Aorta (tissue), 5 donors: ENCODE results near the gene ZNF687. TPM values are rescaled to one million over a fixed set of nuclear protein-coding genes. Genes with fewer than 3 reads are reported as not detected.

Source experiments
- ATAC-seq: fragments of 200-7000 bp; cut with Tn5 transposase; one replicate; pipeline ENCODE4 v1.9.1; 2022; ENCODE audit warnings: moderate library complexity; ENCODE audit not compliant: low FRiP score
- DNase-seq, 2 donors: peaks; one replicate each; pipeline ENCODE4 v3.0.0-alpha.2; 2020
- H3K27ac ChIP-seq, 2 donors: one replicate each; pipeline ENCODE4 v1.5.1; 2013; ENCODE audit warnings: low read length in 2 of 2, mild to moderate bottlenecking in 2 of 2, moderate library complexity in 2 of 2, control low read depth in 1 of 2, inconsistent platforms in 1 of 2, low read depth in 1 of 2
- H3K27me3 ChIP-seq, 2 donors: one replicate each; pipeline ENCODE4 v1.6.1; 2013; ENCODE audit warnings: control low read depth in 1 of 2, low read length in 1 of 2, mild to moderate bottlenecking in 1 of 2, moderate library complexity in 1 of 2; ENCODE audit not compliant: insufficient read depth in 2 of 2, control insufficient read depth in 1 of 2
- H3K36me3 ChIP-seq, 2 donors: one replicate each; pipeline ENCODE4 v1.6.1; 2013; ENCODE audit warnings: control low read depth in 1 of 2, low read length in 1 of 2, mild to moderate bottlenecking in 1 of 2; ENCODE audit not compliant: insufficient read depth in 2 of 2, control insufficient read depth in 1 of 2
- H3K4me1 ChIP-seq, 2 donors: one replicate each; pipeline ENCODE4 v1.6.1; 2013; ENCODE audit warnings: low read length in 2 of 2, control low read depth in 1 of 2, mild to moderate bottlenecking in 1 of 2, moderate library complexity in 1 of 2; ENCODE audit not compliant: insufficient read depth in 2 of 2, control insufficient read depth in 1 of 2
- H3K4me3 ChIP-seq, 2 donors: one replicate each; pipeline ENCODE4 v1.5.1; 2013; ENCODE audit warnings: low read length in 2 of 2, control low read depth in 1 of 2, mild to moderate bottlenecking in 1 of 2
- H3K9me3 ChIP-seq: one replicate; pipeline ENCODE4 v1.6.1; 2013; ENCODE audit warnings: mild to moderate bottlenecking, low read length; ENCODE audit not compliant: control insufficient read depth
- WGBS, 2 donors: extraction: QIAGEN DNeasy Blood & Tissue Kit; methylation state at CpG; one replicate each; pipeline ENCODE4 v1.1.7; 2013; 5-methylcytosine and 5-hydroxymethylcytosine counted together
- intact Hi-C, 2 donors: fragments of 100-400 bp; cut with DNase I; formaldehyde crosslinking; loops; one replicate each; pipeline versions ENCODE4 v1.14.2 to v1.15.0; 2022
- polyA plus RNA-seq, 2 donors: library from polyadenylated mRNA; stranded (reverse); fragments of 200-250 nt; gene quantifications; one replicate each; pipeline ENCODE4 v1.2.3, GENCODE V29; 2013
- total RNA-seq, 2 donors: library from RNA; stranded (reverse); fragmentation: NEBNext Ultra II Directional; extraction: Animal tissue kit (Norgen Biotek cat#: 25700); gene quantifications; one replicate each; pipeline ENCODE4 v1.2.1, GENCODE V29; 2021
- donor health status: healthy with polysubstance abuse.
- donor health status: Bipolar disorder and iron deficiency.
- donor health status: DM: no; HTN: no; CAD: no.
- donor health status: DM: no; HTN: no; CAD: no.
- donor health status: DM: yes; HTN: yes; CAD: no.

The ZNF687 gene
- total and polyA plus RNA-seq, 4 donors: 7.7 to 24.0 (median 14.0) TPM

DNA sequence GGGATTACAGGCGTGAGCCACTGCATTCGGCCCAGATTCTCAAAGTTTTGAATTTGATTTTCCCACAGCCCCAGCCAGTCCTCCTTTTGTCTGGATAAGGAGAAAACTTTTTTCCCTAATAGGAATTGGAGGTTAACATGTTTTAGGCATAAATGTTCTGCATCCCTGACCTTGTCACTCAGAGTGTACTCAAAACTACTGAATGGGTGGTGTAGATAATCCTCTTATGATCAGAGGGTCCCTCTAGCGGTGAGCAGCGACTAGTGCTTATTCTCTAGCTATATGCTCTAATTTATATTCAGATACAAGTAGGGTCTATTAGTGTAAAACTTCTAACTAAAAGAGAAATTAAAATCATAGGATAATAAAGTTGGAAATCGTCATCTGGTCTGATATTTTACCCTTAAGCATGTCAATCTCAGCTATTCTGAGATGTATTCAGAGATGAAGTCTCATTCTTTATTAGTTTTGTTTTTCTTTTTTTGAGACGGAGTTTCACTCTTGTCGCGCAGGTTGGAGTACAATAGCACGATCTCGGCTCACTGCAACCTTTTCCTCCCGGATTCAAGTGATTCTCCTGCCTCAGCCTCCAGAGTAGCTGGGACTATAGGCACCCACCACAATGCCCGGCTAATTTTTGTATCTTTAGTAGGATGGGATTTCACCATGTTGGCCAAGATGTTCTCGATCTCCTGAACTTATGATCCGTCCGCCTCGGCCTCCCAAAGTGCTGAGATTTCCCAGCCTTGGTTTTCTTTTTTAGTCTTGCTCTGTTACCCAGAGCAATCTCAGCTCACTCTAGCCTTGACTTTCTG is 30.2 kb upstream of the ZNF687 start:
- intact Hi-C loops: loop anchor here (2.0 to 5.0 kb wide), 2 partner anchors 55 kb away; partner anchors contain the start of gene PIP5K1A (in 1 of the 2)
- peaks cover 0 to 3% of the 10 kb centered on the region in 2 donors for H3K4me1 ChIP-seq
- 63 to 65% methylated on average over 16 of the region's 16 CpGs for WGBS, 2 donors
- DNase-seq: peak; percentile 75 to 79
- no peaks in the 10 kb centered on the region for H3K27me3 ChIP-seq
- H3K4me3 ChIP-seq: no peak overlapping the region
- H3K27ac ChIP-seq: no peak overlapping the region
- H3K9me3 ChIP-seq: no peaks in the 10 kb centered on the region
- peaks cover 6 to 8% of the 10 kb centered on the region in 2 donors for H3K36me3 ChIP-seq
- peak; percentile 69 for ATAC-seq

- Histone ChIP-seq H3K4me1 (peaks cover 0 to 3% of the 10 kb centered on the region in 2 donors), H3K4me3 (peak within 1 kb of the TSS; percentile 67 to 78), H3K27ac (peak within 1 kb of the TSS; percentile 37 to 49), H3K9me3 (no peaks in the 10 kb centered on the region), H3K36me3 (peaks cover 2% of the 10 kb centered on the region in 2 donors), H3K27me3 (no peaks in the 10 kb centered on the region)
- WGBS, 2 donors: 8 to 9% methylated on average over 56 of the region's 56 CpGs
- intact Hi-C loops: loop anchor here in 1 of 2 donors (5.0 kb wide), 1 partner anchor 57 kb away; the partner anchor contains the start of gene PIP5K1A
- ATAC-seq (peak; percentile 98), DNase-seq (peak; percentile 97 to 98)
Observed at GRCh38 chr1:151254217-151255213, 27.6 kb upstream of the ZNF687 start, which contains the start of gene PSMD4. PSMD4 (plus strand) TSS chr1:151254734; CDS start chr1:151254783, 49 bp downstream.

GRCh38 chr1:151255381-151255780 is 26.7 kb upstream of the ZNF687 start:
- H3K4me1 ChIP-seq: peaks cover 0 to 3% of the 10 kb centered on the region in 2 donors
- ATAC-seq (no peak), DNase-seq (no peak)
- H3K9me3 ChIP-seq: no peaks in the 10 kb centered on the region
- 29 to 31% methylated on average over 10 of the region's 10 CpGs for WGBS, 2 donors
- peak overlapping the region; percentile 67 to 78 for H3K4me3 ChIP-seq
- intact Hi-C loops: no loop called here
- no peak overlapping the region for H3K27ac ChIP-seq
- no peaks in the 10 kb centered on the region for H3K27me3 ChIP-seq
- no peaks in the 10 kb centered on the region for H3K36me3 ChIP-seq

GRCh38 chr1:151259351-151259750 is 22.7 kb upstream of the ZNF687 start:
- 69 to 77% methylated on average over 2 of the region's 2 CpGs for WGBS, 2 donors
- H3K4me3 ChIP-seq: no peak overlapping the region
- ATAC-seq (no peak), DNase-seq (no peak)
- H3K27ac ChIP-seq: no peak overlapping the region
- intact Hi-C loops: no loop called here
- H3K27me3 ChIP-seq: no peaks in the 10 kb centered on the region
- no peaks in the 10 kb centered on the region for H3K9me3 ChIP-seq
- peaks cover 0 to 3% of the 10 kb centered on the region in 2 donors for H3K4me1 ChIP-seq
- H3K36me3 ChIP-seq: peaks cover 0 to 2% of the 10 kb centered on the region in 2 donors

DNA sequence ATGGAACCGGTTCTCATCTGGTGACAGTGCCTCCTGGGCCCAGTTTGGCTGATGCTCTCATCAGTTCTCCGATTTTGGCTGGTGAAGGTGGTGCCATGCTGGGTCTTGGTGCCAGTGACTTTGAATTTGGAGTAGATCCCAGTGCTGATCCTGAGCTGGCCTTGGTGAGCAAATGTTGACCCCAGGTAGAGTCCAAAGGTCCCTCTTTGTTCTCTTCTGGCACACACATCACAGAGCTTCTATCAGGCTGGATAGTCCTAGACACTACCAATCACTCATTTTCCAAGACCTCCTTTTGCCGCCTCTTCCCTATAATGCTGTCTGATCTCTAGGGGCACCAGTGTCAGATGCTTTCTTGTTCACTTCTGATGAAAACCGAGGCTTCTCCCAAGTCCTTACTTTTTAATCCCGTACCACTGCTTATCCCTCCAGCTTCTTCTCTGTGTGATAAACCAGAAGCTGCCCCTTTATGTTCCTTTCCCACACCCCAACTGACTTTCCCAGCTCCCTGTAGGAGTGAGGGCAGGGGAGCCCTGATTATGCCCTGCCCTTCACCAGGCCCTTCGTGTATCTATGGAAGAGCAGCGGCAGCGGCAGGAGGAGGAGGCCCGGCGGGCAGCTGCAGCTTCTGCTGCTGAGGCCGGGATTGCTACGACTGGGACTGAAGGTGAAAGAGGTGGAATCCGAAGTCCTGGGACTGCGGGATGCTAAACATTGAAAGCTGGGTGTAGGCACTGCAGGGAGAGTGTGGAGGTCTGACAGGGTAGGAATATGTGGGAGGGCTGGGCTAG is 16.5 kb upstream of the ZNF687 start:
- Histone ChIP-seq H3K27ac (no peak overlapping the region), H3K27me3 (no peaks in the 10 kb centered on the region), H3K36me3 (peaks cover 2 to 16% of the 10 kb centered on the region in 2 donors), H3K4me3 (no peak overlapping the region), H3K4me1 (no peaks in the 10 kb centered on the region), H3K9me3 (no peaks in the 10 kb centered on the region)
- ATAC-seq (no peak), DNase-seq (no peak)
- intact Hi-C loops: no loop called here
- WGBS, 2 donors: 88% methylated on average over 13 to 14 of the region's 14 CpGs

GRCh38 chr1:151266315-151266714 is 15.8 kb upstream of the ZNF687 start:
- intact Hi-C loops: no loop called here
- Histone ChIP-seq H3K27me3 (no peaks in the 10 kb centered on the region), H3K9me3 (no peaks in the 10 kb centered on the region), H3K36me3 (peaks cover 2 to 16% of the 10 kb centered on the region in 2 donors), H3K27ac (no peak overlapping the region), H3K4me1 (no peaks in the 10 kb centered on the region), H3K4me3 (no peak overlapping the region)
- ATAC-seq: no peak
- 93% methylated on average over 3 of the region's 3 CpGs for WGBS, 2 donors
- no peak for DNase-seq

- no peaks in the 10 kb centered on the region for H3K27me3 ChIP-seq
- H3K27ac ChIP-seq: no peak overlapping the region
- no peak overlapping the region for H3K4me3 ChIP-seq
- 72 to 85% methylated on average over 8 of the region's 8 CpGs for WGBS, 2 donors
- no peak for ATAC-seq
- intact Hi-C loops: no loop called here
- no peaks in the 10 kb centered on the region for H3K9me3 ChIP-seq
- no peak for DNase-seq
- H3K36me3 ChIP-seq: peaks cover 2 to 16% of the 10 kb centered on the region in 2 donors
- no peaks in the 10 kb centered on the region for H3K4me1 ChIP-seq
Observed at GRCh38 chr1:151266821-151267220, 15.3 kb upstream of the ZNF687 start.

DNA sequence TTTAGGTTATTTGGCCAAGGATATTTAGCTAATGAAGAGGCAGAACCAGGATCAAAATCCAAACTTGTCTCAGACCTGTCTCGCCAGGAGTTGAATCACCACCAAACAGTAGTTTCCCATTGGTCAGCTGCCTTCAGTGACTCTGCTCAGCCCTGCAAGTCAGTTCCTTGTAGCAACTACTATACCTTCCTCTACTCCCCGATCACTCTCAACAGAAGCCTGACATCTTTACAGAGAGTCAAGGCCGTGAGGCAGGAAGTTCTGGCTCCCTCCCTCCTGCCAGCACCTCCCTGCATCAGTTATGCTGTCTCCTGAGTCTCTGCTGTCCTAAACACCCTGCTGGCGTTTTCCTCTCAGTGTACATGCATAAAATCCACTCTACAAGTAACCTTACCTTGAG is 14.3 kb upstream of the ZNF687 start:
- 75 to 78% methylated on average over 4 of the region's 4 CpGs for WGBS, 2 donors
- DNase-seq (no peak), ATAC-seq (no peak)
- Histone ChIP-seq H3K4me1 (no peaks in the 10 kb centered on the region), H3K36me3 (peaks cover 2 to 16% of the 10 kb centered on the region in 2 donors), H3K27me3 (no peaks in the 10 kb centered on the region), H3K4me3 (no peak overlapping the region), H3K27ac (no peak overlapping the region), H3K9me3 (no peaks in the 10 kb centered on the region)
- intact Hi-C loops: no loop called here
